Liver (tissue), 9 donors: Measurements from ENCODE around the gene PTPRN2. TPM values are rescaled to one million over a fixed set of nuclear protein-coding genes. Genes with fewer than 3 reads are reported as not detected.

ENCODE experiments used
- DNase-seq: peaks from one replicate; pipeline ENCODE4 v3.0.0-alpha.2; 2017; ENCODE audit warnings: low spot score
- H3K27ac ChIP-seq, 2 donors: one replicate each; pipeline ENCODE4 v1.7.0; 2013; ENCODE audit warnings: inconsistent platforms in 2 of 2, low read length in 2 of 2, control low read depth in 1 of 2, low read depth in 1 of 2, mild to moderate bottlenecking in 1 of 2
- H3K27me3 ChIP-seq, 4 donors: one replicate each; pipeline versions ENCODE4 v1.6.1 to v1.7.0; 2013; ENCODE audit warnings: low read length in 3 of 4, inconsistent platforms in 1 of 4, mild to moderate bottlenecking in 1 of 4, moderate library complexity in 1 of 4; ENCODE audit not compliant: control insufficient read depth in 4 of 4, insufficient read depth in 4 of 4
- H3K36me3 ChIP-seq, 4 donors: one replicate each; pipeline versions ENCODE4 v1.6.1 to v1.7.0; 2013; ENCODE audit warnings: low read length in 3 of 4, mild to moderate bottlenecking in 3 of 4, low read depth in 1 of 4, moderate library complexity in 1 of 4; ENCODE audit not compliant: control insufficient read depth in 4 of 4, insufficient read depth in 3 of 4
- H3K4me1 ChIP-seq, 4 donors: one replicate each; pipeline versions ENCODE4 v1.6.1 to v1.7.0; 2013; ENCODE audit warnings: low read length in 3 of 4, mild to moderate bottlenecking in 3 of 4, moderate library complexity in 1 of 4; ENCODE audit not compliant: control insufficient read depth in 4 of 4, insufficient read depth in 4 of 4
- H3K4me3 ChIP-seq, 3 donors: one replicate each; pipeline versions ENCODE4 v1.6.1 to v1.7.0; 2013; ENCODE audit warnings: low read length in 3 of 3, control low read depth in 1 of 3, low read depth in 1 of 3, mild to moderate bottlenecking in 1 of 3
- H3K9ac ChIP-seq, 2 donors: one replicate each; pipeline ENCODE4 v1.7.0; 2013; ENCODE audit warnings: low read length in 2 of 2, mild to moderate bottlenecking in 2 of 2, moderate library complexity in 2 of 2, control low read depth in 1 of 2, low read depth in 1 of 2
- H3K9me3 ChIP-seq, 4 donors: one replicate each; pipeline versions ENCODE4 v1.6.1 to v1.7.0; 2013; ENCODE audit warnings: low read length in 3 of 4; ENCODE audit not compliant: control insufficient read depth in 4 of 4
- ATF3 ChIP-seq: IDR thresholded peaks from 2 replicates; pipeline ENCODE4 v1.6.1; 2016; ENCODE audit warnings: antibody characterized with exemption
- CTCF ChIP-seq: fragments of 150-350 bp; IDR thresholded peaks from 2 replicates; pipeline ENCODE4 v1.5.1; 2017; ENCODE audit warnings: improper control_type of control experiment, low read depth, low read length; ENCODE audit not compliant: missing input control
- EGR1 ChIP-seq, 2 donors: IDR thresholded peaks; 2 replicates each; pipeline ENCODE4 v1.6.1; 2016 to 2018; ENCODE audit warnings: antibody characterized with exemption in 2 of 2, low read depth in 2 of 2
- FOXA1 ChIP-seq: IDR thresholded peaks from 2 replicates; pipeline ENCODE4 v1.6.1; 2016; ENCODE audit warnings: antibody characterized with exemption
- FOXA2 ChIP-seq: IDR thresholded peaks from 2 replicates; pipeline ENCODE4 v1.6.1; 2016; ENCODE audit warnings: antibody characterized with exemption
- GABPA ChIP-seq, 2 donors: IDR thresholded peaks in 1 of 2; conservative IDR thresholded peaks in 1 of 2; 2 replicates each; pipeline ENCODE4 v1.6.1; 2016; ENCODE audit warnings: antibody characterized with exemption in 2 of 2, mild to moderate bottlenecking in 1 of 2, moderate library complexity in 1 of 2
- HNF4A ChIP-seq, 2 donors: conservative IDR thresholded peaks; 2 replicates each; pipeline ENCODE4 v1.6.1; 2016; ENCODE audit warnings: antibody characterized with exemption in 2 of 2, mild to moderate bottlenecking in 2 of 2
- HNF4G ChIP-seq: IDR thresholded peaks from 2 replicates; pipeline ENCODE4 v1.6.1; 2016; ENCODE audit warnings: antibody characterized with exemption
- JUND ChIP-seq, 2 donors: IDR thresholded peaks; 2 replicates each; pipeline ENCODE4 v1.6.1; 2016; ENCODE audit warnings: antibody characterized with exemption in 2 of 2
- MAX ChIP-seq: IDR thresholded peaks from 2 replicates; pipeline ENCODE4 v1.6.1; 2016; ENCODE audit warnings: antibody characterized with exemption
- NR2F2 ChIP-seq: IDR thresholded peaks from 2 replicates; pipeline ENCODE4 v1.6.1; 2016; ENCODE audit warnings: antibody characterized with exemption
- RAD21 ChIP-seq, 2 donors: IDR thresholded peaks; 2 replicates each; pipeline ENCODE4 v1.6.1; 2016; ENCODE audit warnings: antibody characterized with exemption in 2 of 2, mild to moderate bottlenecking in 2 of 2
- REST ChIP-seq: IDR thresholded peaks from 2 replicates; pipeline ENCODE4 v1.6.1; 2016; ENCODE audit warnings: antibody characterized with exemption, mild to moderate bottlenecking
- RXRA ChIP-seq, 2 donors: IDR thresholded peaks; 2 replicates each; pipeline ENCODE4 v1.6.1; 2017 to 2018; ENCODE audit warnings: antibody characterized with exemption in 2 of 2, mild to moderate bottlenecking in 1 of 2
- SP1 ChIP-seq: IDR thresholded peaks from 2 replicates; pipeline ENCODE4 v1.6.1; 2018; ENCODE audit warnings: antibody characterized with exemption, mild to moderate bottlenecking
- TAF1 ChIP-seq: conservative IDR thresholded peaks from 2 replicates; pipeline ENCODE4 v1.6.1; 2016; ENCODE audit warnings: antibody characterized with exemption, mild to moderate bottlenecking
- YY1 ChIP-seq: IDR thresholded peaks from 2 replicates; pipeline ENCODE4 v1.6.1; 2016; ENCODE audit warnings: antibody characterized with exemption, mild to moderate bottlenecking
- ZBTB33 ChIP-seq: IDR thresholded peaks from 2 replicates; pipeline ENCODE4 v1.6.1; 2016; ENCODE audit warnings: antibody characterized with exemption
- WGBS: extraction: QIAGEN DNeasy Blood & Tissue Kit; methylation state at CpG from one replicate; pipeline ENCODE4 v1.1.7; 2013; 5-methylcytosine and 5-hydroxymethylcytosine counted together
- polyA plus RNA-seq, 2 donors: library from polyadenylated mRNA; stranded (reverse) in 1 of 2; unstranded in 1 of 2; fragments of 200-250 nt in 1 of 2; fragments of >200 nt in 1 of 2; fragmentation: Nextera tagmentation in 1 of 2; extraction: Ambion mirVana in 1 of 2; gene quantifications; one replicate each; pipeline versions ENCODE4 v1.2.1 to v1.2.3, GENCODE V29; 2013 to 2015
- total RNA-seq, 2 donors: library from RNA; depleted of rRNA; stranded (reverse); fragments of >200 nt; gene quantifications; one replicate each; pipeline ENCODE4 v1.2.3, GENCODE V29; 2014
- donor health status: healthy.
- donor health status: healthy.
- donor health status: healthy.
- donor health status: healthy.
- donor health status: healthy.

The PTPRN2 gene
- total and polyA plus RNA-seq, 4 donors, result 0.75 to 1.9 (median 1.1) TPM

GRCh38 chr7:157964521-157964920 lies 623.1 kb downstream of the PTPRN2 start:
- TF ChIP-seq NR2F2, result no peak
- TF ChIP-seq HNF4A (conservative IDR thresholded peaks at IDR 0.05), result no peak
- no peak for TF ChIP-seq MAX
- no peak for TF ChIP-seq YY1
- no peak for TF ChIP-seq RXRA (IDR thresholded peaks at IDR 0.05)
- no peak for TF ChIP-seq EGR1 (IDR thresholded peaks at IDR 0.05; ENCODE audit: low read depth in 2 of 2)
- TF ChIP-seq FOXA2, result no peak
- no peak for TF ChIP-seq CTCF
- no peak for TF ChIP-seq ATF3
- no peak for TF ChIP-seq RAD21 (IDR thresholded peaks at IDR 0.05)
- TF ChIP-seq GABPA (IDR thresholded peaks at IDR 0.05 in 1 of 2, conservative IDR thresholded peaks at IDR 0.05 in 1 of 2), result no peak
- no peak for TF ChIP-seq ZBTB33
- 92% methylated on average over 8 of the region's 8 CpGs for WGBS
- H3K9me3 ChIP-seq, result no peaks in the 10 kb centered on the region
- H3K27me3 ChIP-seq, result peaks cover 0 to 7% (median 1%) of the 10 kb centered on the region in 4 donors
- no peaks in the 10 kb centered on the region for H3K4me1 ChIP-seq
- H3K27ac ChIP-seq, result no peak overlapping the region
- no peak overlapping the region for H3K9ac ChIP-seq
- no peaks in the 10 kb centered on the region for H3K36me3 ChIP-seq
- H3K4me3 ChIP-seq, result no peak overlapping the region
- DNase-seq, result no peak

- Histone ChIP-seq H3K9me3 (no peaks in the 10 kb centered on the region), H3K9ac (no peak overlapping the region), H3K36me3 (no peaks in the 10 kb centered on the region), H3K4me3 (no peak overlapping the region), H3K27ac (no peak overlapping the region), H3K4me1 (no peaks in the 10 kb centered on the region), H3K27me3 (peaks cover 0 to 7% (median 1%) of the 10 kb centered on the region in 4 donors)
- no peak for DNase-seq
- WGBS, result 90% methylated on average over 8 of the region's 8 CpGs
- TF ChIP-seq GABPA (IDR thresholded peaks at IDR 0.05 in 1 of 2, conservative IDR thresholded peaks at IDR 0.05 in 1 of 2) (no peak), FOXA1 (no peak), YY1 (no peak), REST (no peak), JUND (IDR thresholded peaks at IDR 0.05) (no peak), ZBTB33 (no peak), NR2F2 (no peak), RAD21 (IDR thresholded peaks at IDR 0.05) (no peak), HNF4G (no peak), FOXA2 (no peak), RXRA (IDR thresholded peaks at IDR 0.05) (no peak), SP1 (no peak), HNF4A (conservative IDR thresholded peaks at IDR 0.05) (no peak), MAX (no peak), CTCF (no peak), EGR1 (IDR thresholded peaks at IDR 0.05; ENCODE audit: low read depth in 2 of 2) (no peak), ATF3 (no peak), TAF1 (no peak)
Observed at GRCh38 chr7:157964016-157964415, 623.6 kb downstream of the PTPRN2 start.
